Tibial nerve (tissue), 3 donors: ENCODE data around the gene CCBE1.

Experiments used
- POLR2A ChIP-seq, 2 donors: fragments of 450-650 bp; IDR thresholded peaks; one replicate each; pipeline ENCODE4 v1.6.1; 2017; ENCODE audit warnings: antibody characterized with exemption in 2 of 2, mild to moderate bottlenecking in 2 of 2, moderate library complexity in 2 of 2
- TF ChIP-seq, protein P1 (sequence below), 5 experiments: fragments of 200-600 bp in 3 of 5; fragments of 450-650 bp in 2 of 5; sonication (generic) in 3 of 5; IDR thresholded peaks; one replicate each; pipeline ENCODE4 v1.5.1; 2016 to 2019; ENCODE audit warnings: antibody characterized with exemption in 5 of 5, mild to moderate bottlenecking in 3 of 5, moderate library complexity in 2 of 5

DNA sequence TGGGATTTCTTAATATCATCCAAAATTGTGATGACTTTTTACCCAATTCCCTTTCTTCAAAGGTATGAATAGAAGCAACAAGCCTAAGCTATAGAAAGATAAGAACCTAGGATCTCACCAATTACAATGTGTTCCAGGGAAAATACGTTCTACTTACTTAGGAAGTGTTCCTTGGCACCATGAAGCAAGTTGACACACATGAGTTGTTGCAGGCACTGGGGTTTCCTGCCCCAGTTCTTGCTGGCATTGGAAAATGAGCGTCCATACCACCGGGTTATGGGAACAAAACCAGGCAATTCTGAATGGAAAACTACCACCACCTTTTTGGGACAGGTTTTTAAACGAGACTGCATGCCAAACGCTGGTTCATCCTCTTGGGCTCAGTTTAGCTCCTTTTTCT lies 46.2 kb downstream of the CCBE1 start:
- TF ChIP-seq, protein P1, sequence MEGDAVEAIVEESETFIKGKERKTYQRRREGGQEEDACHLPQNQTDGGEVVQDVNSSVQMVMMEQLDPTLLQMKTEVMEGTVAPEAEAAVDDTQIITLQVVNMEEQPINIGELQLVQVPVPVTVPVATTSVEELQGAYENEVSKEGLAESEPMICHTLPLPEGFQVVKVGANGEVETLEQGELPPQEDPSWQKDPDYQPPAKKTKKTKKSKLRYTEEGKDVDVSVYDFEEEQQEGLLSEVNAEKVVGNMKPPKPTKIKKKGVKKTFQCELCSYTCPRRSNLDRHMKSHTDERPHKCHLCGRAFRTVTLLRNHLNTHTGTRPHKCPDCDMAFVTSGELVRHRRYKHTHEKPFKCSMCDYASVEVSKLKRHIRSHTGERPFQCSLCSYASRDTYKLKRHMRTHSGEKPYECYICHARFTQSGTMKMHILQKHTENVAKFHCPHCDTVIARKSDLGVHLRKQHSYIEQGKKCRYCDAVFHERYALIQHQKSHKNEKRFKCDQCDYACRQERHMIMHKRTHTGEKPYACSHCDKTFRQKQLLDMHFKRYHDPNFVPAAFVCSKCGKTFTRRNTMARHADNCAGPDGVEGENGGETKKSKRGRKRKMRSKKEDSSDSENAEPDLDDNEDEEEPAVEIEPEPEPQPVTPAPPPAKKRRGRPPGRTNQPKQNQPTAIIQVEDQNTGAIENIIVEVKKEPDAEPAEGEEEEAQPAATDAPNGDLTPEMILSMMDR (IDR thresholded peaks at IDR 0.05): no peak
- no peak for TF ChIP-seq POLR2A (IDR thresholded peaks at IDR 0.05)
